Measurements from ENCODE around the gene GPR180. TPM values are rescaled to one million over a fixed set of nuclear protein-coding genes. Genes with fewer than 3 reads are reported as not detected.
"Not testable (repeated sequence)": the region's sequence is repeated elsewhere in the genome, so short reads cannot be mapped to it uniquely, and the experiment has no call there.

Gene GPR180
- polyA plus RNA-seq, 10 donors, result 5.0 to 8.3 (median 7.5) TPM

GRCh38 chr13:94637677-94638076 is 36.0 kb downstream of the GPR180 start:
- DNase-seq, result not testable (repeated sequence)

GRCh38 chr13:94640721-94641120 is 39.1 kb downstream of the GPR180 start:
- DNase-seq, result peak in 1 of 3 donors; percentile 21

- DNase-seq, result peak; percentile 47 to 83 (median 51)
Observed at GRCh38 chr13:94641409-94641941, 39.8 kb downstream of the GPR180 start.

- no peak for DNase-seq
Observed at GRCh38 chr13:94646904-94647303, 45.2 kb downstream of the GPR180 start.

- DNase-seq, result no peak
Observed at GRCh38 chr13:94656176-94656575, 54.5 kb downstream of the GPR180 start.

- DNase-seq, result peak in 1 of 3 donors; percentile 82
Observed at GRCh38 chr13:94656766-94657165, 55.1 kb downstream of the GPR180 start.

GRCh38 chr13:94657167-94657566 is 55.5 kb downstream of the GPR180 start:
- no peak for DNase-seq

- DNase-seq, result no peak
Observed at GRCh38 chr13:94658926-94659597, 57.4 kb downstream of the GPR180 start.

- no peak for DNase-seq
Observed at GRCh38 chr13:94659598-94659946, 57.9 kb downstream of the GPR180 start.

GRCh38 chr13:94660695-94661326 is 59.2 kb downstream of the GPR180 start:
- DNase-seq, result peak in 1 of 3 donors; percentile 45

- DNase-seq, result no peak
Observed at GRCh38 chr13:94661406-94661805, 59.7 kb downstream of the GPR180 start.

- DNase-seq, result peak in 1 of 3 donors; percentile 20
Observed at GRCh38 chr13:94662274-94662945, 60.8 kb downstream of the GPR180 start.

GRCh38 chr13:94664889-94665288 is 63.2 kb downstream of the GPR180 start:
- no peak for DNase-seq

- no peak for DNase-seq
Observed at GRCh38 chr13:94666065-94666464, 64.4 kb downstream of the GPR180 start.

- no peak for DNase-seq
Observed at GRCh38 chr13:94667190-94667589, 65.5 kb downstream of the GPR180 start.

GRCh38 chr13:94672400-94672799 is 70.7 kb downstream of the GPR180 start:
- no peak for DNase-seq

- no peak for DNase-seq
Observed at GRCh38 chr13:94673851-94674250, 72.2 kb downstream of the GPR180 start.

GRCh38 chr13:94674609-94675348 is 73.1 kb downstream of the GPR180 start:
- DNase-seq, result peak in 2 of 3 donors; percentile 8 to 17

- no peak for DNase-seq
Observed at GRCh38 chr13:94677799-94678198, 76.1 kb downstream of the GPR180 start.

GRCh38 chr13:94678845-94679244 is 77.2 kb downstream of the GPR180 start:
- DNase-seq, result no peak

GRCh38 chr13:94679614-94680013 is 78.0 kb downstream of the GPR180 start:
- DNase-seq, result no peak

- DNase-seq, result no peak
Observed at GRCh38 chr13:94682229-94682628, 80.6 kb downstream of the GPR180 start.
